Measurements from ENCODE around the gene NOS1AP.

- TF ChIP-seq FOXM1 (IDR thresholded peaks at IDR 0.05; ENCODE audit: borderline replicate concordance) = no peak
- no peak for TF ChIP-seq CTBP1 (IDR thresholded peaks at IDR 0.05; ENCODE audit: borderline replicate concordance)
- no peak for TF ChIP-seq SP1 (IDR thresholded peaks at IDR 0.05)
- no peak for TF ChIP-seq TARDBP (IDR thresholded peaks at IDR 0.05)
Measured at GRCh38 chr1:162165528-162165927, 96.0 kb downstream of the NOS1AP start.
